Measurements from ENCODE around the gene MYO1C.
"Not testable (repeated sequence)": the region's sequence is repeated elsewhere in the genome, so short reads cannot be mapped to it uniquely, and the experiment has no call there.

Gene MYO1C, protein sequence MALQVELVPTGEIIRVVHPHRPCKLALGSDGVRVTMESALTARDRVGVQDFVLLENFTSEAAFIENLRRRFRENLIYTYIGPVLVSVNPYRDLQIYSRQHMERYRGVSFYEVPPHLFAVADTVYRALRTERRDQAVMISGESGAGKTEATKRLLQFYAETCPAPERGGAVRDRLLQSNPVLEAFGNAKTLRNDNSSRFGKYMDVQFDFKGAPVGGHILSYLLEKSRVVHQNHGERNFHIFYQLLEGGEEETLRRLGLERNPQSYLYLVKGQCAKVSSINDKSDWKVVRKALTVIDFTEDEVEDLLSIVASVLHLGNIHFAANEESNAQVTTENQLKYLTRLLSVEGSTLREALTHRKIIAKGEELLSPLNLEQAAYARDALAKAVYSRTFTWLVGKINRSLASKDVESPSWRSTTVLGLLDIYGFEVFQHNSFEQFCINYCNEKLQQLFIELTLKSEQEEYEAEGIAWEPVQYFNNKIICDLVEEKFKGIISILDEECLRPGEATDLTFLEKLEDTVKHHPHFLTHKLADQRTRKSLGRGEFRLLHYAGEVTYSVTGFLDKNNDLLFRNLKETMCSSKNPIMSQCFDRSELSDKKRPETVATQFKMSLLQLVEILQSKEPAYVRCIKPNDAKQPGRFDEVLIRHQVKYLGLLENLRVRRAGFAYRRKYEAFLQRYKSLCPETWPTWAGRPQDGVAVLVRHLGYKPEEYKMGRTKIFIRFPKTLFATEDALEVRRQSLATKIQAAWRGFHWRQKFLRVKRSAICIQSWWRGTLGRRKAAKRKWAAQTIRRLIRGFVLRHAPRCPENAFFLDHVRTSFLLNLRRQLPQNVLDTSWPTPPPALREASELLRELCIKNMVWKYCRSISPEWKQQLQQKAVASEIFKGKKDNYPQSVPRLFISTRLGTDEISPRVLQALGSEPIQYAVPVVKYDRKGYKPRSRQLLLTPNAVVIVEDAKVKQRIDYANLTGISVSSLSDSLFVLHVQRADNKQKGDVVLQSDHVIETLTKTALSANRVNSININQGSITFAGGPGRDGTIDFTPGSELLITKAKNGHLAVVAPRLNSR
- total RNA-seq, result 27.8 to 63.7 reads per million in 2 donors

DNA sequence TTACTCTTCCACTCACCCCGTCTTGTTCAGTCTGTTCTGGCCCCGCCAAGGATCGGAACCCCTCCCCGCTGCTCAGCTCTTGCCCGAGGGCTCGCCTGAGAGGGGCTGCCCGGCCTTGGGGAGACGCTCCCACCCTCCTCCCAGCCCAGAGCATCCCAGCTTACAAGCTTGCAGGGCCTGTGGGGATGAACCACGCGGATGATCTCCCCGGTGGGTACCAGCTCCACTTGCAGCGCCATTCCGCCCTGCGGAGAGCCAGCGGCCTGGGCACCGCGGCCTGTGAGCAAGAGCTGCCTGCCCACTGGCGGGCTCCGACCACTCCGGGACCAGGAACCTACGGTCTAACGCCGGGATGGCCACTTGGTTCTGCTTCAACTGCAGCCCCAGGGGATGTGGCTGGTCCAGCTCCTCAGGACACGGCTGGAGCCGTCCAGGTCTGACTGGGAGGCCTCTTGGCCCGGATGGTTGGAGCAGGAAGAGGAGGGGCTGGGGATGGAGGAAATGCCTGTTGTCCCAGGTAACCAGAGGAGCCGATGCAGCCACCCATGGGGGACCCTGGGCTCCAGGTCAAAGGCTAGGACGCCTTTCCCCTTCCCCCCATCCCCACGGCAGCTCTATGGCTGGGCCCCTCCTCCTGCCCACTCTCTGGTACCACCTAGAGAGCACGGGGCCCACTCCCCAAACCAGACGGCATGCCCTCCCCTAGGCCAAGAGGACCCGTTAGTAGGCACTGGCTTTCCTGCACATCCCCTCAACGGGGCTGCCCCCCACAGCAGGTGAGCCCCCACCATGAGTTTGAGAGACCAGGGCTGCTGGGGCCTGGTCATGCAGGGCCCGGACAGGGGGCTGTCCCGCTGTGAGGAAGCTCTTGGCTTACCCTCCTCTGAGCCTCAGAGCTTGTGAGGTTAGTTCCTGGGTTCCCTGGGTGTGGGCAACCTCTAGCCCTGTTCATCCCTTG, at the start of gene MYO1C:
MYO1C (minus strand) TSS at position 438 of the 958 bp plus-strand sequence; CDS start at position 239, 199 bp downstream.
- DNase-seq, result no peak

DNA sequence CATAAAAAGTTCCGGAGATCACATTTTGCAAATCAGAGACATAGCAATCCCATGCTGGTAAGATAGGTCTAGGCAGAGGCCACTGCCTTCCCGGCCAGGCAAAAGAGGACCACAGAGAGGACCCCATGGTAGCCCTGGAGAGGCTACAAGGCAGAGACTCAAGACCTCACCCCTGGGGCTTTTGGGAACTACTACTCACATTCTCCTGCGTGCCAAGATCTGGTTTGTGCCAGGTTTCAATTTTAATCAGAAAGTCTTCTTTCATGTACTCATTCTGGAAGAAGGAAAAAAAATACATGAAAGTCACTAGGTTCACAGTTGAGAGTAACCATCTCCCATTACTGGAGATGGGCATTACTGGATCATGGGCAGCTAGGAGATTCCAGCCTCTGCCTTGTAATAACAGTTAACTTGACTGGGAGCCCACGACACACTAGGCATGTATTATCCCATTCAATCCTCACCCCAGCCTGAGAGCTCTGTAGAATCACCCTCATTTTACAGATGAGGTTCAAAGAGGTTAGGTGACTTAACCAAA, 49.0 kb upstream of the MYO1C start:
- DNase-seq, result no peak

DNA sequence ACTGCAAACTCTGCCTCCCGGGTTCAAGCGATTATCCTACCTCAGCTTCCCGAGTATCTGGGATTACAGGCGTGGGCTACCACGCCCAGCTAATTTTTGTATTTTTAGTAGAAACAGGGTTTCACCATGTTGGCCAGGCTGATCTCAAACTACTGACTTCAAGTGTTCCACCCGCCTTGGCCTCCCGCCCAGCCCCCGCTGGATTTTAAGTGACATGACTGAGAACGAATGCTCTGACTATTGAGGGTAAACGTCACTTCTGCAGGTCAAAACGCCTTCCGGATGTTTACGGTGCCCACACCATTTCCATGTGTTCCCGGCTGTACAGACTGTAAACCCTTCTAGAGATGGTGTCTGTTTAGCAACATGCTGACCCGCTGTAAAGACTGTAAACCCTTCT, 47.3 kb upstream of the MYO1C start:
- no peak for DNase-seq

DNA sequence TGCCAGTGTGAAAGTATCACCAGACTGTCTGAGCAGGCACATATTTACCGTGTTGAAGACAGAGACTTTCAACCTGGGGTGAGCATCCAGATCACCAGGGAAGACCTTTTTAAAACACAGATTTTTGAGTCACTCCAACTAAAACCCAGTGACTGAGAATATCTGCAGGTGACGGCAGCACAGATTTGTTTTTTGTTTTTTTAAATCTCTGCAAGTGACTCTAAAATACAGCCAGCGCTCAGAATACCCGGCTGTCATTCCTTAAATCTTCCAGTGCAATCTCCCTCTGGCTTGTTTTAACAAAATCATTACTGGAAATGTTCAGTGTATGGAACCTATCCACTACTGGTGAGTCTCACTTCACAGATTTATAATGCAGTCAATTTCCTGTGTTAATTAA, 43.3 kb upstream of the MYO1C start:
- no peak for DNase-seq

DNA sequence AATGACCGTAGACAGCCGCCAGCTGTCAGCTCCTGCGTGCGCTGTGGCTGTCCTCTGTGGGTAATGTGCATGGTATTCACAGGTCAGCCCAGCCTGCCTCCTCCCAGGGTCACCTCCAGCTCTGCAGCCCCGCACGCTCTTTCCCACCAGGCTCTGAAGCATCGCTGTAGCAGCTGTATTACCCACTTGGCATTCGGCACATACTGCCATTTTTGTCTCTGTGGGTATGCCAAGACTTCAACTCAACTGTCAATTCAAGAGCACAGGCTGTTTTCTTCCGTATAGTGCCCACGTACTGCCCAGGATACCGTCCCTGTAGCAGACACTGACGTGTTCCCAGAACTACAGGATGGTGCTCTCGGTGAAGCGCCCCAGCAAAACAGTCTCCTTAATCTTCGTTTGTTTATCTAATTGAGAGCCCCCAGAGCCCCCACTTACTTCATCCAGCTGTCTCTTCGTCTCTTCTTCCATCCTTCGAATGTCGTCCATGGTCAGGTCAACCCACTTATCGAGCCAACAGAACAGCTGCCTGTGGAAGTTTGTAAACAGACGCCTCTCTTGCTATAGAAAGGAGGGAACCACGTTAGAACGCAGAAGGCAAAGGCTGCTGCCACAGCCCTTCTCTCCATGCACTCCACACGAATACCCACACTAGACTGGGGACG, 41.3 kb upstream of the MYO1C start:
- DNase-seq, result no peak

DNA sequence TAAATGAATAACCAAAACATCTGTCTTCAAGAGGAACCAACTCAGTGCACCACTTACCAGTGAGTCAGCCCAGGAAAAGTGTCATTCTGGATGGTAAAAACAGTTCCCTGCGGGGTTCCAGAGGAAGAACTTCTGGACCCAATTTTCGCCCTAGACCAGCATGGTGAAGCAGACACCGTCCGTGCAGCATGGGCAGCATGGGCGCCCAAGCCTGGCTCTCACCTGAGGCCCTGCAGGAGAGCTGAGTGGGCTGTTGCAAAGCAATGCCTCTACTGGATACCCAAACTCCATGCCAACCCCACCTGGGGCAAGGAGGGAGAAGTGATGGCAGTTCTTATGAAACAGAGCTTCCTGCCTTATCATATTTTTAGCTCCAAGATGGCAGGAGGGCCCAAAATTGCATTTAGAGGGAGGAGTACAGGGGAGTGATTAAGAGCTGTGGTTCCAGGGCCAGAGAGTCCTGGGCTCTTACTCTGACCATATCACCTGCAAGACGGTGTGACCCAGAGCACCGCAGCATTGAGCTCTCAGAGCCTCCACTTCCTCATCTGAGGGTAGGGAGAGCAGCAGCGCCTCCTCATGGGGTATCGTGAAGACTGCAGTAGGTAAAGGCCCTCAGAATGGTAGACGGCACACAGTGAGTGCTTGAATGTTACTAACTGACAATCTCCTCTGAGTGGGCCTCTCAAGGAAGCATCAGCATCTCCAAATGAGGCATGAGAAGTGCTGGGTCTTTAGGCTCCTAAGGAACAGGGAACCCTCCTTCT, 40.5 kb upstream of the MYO1C start:
- peak; percentile 32 for DNase-seq

DNA sequence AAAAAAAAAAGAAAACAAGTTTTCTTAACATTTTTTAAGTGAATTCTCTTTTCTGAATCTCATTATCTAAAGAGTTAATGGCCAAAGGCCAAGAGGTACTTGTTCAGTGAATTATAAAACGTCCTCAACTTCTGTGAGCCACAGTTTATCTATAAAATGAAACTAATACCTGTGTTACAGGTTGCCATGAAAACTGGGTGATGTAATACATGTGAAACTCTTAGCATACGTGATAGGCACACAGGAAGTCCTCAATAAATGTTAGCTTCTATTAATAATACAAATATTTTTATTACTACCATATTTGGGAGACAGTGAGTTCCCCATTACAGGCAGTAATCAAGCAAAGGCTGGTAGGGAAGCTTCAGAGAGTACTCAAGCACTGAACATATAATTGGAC, 37.4 kb upstream of the MYO1C start:
- DNase-seq, result no peak

DNA sequence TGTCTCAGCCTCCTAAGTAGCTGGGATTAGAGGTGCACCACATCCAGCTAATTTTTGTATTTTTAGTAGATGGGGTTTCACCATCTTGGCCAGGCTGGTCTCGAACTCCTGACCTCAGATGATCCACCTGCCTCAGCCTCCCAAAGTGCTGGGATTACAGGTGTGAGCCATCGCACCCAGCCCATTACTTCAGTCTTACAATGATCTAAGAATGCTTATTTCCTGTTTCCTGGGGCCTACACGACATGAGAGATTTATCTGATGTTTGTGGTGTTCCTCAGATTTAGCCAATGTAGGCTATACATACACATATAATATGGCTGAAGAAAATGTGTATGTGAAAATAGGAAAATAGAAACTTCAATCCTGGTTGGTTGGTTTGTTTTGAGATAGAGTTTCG, 34.4 kb upstream of the MYO1C start:
- not testable (repeated sequence) for DNase-seq

DNA sequence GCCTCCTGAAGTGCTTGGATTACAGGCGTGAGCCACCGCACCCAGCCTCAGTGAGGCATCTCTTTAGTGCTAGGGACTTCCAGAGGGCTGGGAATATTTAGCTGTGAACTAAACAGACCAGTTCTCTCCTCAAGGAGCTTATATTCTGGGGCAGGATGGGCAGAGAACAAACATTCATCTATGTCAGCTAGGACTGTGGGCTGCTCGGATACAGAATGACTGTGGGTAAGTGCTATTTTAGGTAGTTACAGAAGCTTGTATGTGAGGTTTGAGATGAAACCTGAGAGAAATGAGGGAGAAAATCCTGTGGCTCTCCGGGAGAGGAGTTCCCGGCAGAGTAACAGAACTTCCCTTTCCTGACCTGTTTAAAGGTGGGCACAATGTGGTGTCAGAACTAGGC, 30.1 kb upstream of the MYO1C start:
- DNase-seq, result no peak

DNA sequence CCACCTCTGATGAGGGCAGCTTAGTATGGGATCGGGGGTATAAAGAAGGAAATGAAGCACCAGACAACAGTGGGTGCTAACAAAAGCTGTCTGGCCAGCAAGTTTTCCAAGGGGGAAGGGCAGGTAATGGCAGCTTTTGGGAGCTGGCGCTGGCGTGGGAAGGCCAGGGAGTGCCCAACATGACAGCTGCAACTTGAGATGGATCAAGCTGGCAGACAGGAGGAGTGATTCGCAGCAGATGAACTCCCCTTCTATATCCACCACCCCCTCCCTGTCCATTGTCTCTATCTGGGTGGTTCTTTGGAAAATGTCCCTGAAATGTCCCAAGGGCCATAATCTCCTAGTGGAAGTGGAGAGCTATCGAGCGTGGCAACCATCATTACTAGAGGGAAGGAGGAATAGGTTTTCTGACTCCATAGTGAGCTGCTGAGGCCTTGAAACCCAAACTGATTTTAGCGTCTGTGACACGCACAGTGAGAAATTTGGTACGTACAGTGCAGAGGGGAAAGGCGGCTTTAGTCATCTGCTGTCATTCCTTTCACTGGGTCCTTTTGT, 28.7 kb upstream of the MYO1C start:
- no peak for DNase-seq

DNA sequence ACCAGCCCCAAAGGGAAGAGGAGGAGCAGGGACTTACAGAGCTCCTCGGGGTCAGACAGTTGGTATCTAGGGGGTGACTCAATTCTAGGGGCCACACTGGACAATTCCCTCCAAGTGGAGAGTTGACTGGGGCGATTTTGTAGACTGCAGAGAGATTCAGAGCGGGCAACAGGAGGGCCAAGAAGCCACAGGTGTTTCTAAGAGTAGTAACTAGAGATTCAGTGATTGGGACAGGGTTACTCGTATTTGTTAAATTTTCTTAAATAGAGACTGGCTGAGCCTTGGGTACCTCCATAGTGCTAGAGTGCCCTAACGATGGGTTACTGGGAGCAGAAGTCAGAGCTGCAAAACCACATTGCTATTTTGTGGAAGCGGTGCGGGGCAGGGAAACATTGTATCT, 27.2 kb upstream of the MYO1C start:
- DNase-seq, result no peak

DNA sequence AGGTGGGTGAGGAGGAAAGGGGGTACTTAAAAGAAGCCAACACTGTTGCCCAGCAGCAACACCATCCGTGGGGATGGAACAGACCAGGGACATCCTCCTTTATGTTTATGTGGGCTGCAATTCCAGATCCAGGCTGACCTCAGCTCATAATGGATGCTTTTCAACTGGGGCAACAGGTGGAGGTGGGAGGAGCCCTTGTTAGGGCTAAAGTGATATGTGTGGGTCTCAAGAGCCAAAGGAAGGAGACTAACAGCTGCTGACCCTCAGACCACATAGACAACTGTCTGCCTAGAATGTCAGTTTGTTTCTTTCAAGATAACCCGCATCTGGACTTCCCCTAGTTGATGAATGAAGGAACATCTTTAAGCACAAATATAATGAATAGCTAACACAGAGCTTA, 25.9 kb upstream of the MYO1C start:
- no peak for DNase-seq

DNA sequence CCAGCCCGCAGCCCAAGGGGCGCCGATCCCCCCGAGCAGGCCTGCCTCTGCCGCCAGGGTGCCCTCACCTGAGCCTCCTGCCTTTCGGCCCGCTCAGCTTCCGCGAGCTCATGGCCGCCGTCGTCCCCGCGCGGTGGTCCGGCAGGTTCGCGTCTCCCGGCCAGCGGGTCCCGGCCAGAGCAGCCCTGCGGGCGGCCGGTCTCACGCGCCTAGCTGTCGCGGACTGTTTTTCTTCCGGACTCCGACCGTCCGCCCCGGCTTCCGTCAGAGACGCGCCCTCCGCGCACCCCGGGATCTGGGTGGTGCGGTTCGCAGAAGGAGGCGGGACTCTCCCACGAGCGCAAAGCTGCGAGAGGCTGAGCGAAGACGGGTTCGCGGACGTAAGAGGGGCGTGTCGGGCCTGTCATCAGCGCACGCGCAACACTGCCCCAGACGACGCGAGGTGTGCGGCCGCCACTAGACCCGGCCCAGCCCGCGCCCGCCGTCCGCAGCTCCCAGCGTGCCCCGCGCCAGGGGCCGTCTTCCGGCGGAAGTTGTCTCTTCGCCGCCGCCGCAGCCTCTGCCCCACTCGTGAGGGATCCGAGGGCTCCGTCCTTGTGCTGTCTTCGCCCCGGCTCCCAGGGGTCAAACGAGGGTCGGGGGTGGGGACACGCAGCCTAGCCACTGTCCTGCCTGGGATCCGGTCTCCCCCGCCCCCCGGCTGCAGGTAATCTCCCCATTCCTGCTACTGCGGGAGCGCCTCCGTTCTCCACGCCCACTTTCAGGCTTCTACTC, 24.1 kb upstream of the MYO1C start, which contains the start of gene INPP5K:
INPP5K (minus strand) TSS at position 225 of the 774 bp plus-strand sequence; CDS start at position 112, 113 bp downstream.
- peak; percentile 95 for DNase-seq

DNA sequence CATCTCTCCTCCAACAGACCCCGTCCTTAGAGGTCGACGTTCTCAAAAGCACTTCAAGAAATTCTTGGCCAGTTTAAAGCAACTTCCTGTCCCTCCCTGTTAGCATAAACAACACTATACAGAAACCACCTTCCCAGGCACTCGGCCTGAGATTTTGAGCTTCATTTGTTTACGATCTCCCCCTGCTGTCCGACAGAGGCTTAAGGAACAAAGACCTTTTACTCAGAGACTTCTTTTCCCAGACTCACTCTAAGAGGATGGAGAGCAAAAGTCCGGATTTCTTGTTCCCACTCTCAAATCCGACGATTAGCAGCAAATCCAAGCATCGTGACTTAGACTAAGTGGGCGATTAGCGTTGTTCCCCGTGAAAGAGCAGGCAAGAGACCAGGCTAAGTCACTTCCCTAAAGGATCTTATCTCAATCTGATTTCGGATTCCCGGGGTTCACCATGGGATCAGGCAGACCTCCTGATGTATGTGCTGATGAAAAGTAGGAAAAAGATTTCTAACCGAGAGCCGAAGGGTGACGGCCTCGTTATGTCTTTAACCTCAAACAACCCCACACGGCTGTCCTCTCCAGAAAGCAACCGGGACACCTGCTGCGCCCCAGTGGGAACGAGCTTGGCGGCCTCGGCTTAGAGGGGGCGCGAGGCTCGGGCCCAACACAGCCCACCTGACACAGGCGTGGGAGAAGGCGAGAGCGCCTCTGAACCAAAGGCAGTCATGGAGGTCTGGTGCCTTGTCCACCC, 23.3 kb upstream of the MYO1C start:
- DNase-seq, result peak; percentile 26

DNA sequence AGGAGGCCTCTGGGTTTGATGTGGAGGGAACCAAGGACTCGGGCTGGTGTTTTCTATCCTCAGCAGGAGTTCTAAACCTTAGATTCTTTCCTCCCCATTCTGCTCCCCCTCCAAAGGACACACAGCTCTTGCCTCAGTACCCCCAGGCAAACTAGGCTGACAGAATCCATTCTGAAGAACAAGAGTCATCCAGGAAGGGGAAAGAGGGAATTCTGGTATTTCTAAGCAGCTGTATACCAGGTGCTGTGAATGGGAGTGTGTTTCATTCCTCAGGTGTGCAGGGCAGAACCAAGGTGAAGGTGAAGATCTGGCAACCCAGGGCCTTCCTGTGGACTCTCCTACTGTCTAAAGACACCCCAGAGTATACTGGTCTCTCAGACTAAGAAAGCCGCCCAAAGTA, 19.9 kb upstream of the MYO1C start:
- DNase-seq, result no peak

DNA sequence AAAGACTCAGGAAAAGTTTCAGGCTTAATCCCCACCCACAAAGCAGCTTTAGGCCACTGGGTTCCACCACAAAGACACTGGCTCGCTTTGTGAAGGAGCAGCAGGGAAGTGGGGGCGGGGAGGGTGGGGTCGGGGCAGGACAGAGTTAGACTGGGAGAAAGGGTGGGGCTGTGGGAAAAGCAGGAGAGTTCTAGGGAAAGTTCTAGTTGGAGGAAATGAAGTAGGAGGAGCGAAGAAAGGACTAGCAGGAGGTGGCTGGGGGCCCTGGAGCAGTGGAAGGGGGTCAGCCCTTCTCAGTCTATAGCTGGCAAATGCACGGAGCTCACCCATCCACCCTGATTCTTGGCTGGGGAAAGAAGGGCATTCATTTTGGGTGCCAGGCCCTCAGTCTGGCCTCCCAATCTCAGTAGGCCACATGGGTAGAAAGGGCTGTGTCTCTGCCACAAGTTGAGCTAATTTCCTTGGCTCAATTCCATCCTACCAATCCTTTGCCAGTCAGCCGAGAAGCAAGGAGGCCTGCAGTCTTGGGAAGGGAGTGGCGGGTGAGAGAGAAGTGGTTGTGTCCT, 19.4 kb upstream of the MYO1C start:
- no peak for DNase-seq

DNA sequence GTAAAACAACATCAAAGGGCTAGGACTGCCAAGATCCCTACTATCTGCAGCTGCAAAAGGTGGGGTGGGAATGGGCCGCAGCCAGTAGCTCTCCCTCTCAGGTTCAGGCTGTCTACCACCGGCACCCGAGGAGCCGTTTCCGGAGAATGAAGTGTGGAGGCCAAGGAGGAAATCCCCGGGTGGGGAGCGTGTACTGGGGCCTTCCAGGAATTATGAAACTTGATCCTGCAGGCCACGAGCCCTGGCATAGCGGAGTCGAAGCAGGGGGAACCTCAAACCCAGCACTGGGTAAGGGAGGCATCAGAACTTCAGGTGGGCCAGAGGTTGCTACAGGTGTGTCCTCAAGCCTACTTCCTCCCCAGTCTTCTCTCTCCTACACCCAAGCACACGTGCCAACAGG, 18.8 kb upstream of the MYO1C start:
- DNase-seq, result no peak

DNA sequence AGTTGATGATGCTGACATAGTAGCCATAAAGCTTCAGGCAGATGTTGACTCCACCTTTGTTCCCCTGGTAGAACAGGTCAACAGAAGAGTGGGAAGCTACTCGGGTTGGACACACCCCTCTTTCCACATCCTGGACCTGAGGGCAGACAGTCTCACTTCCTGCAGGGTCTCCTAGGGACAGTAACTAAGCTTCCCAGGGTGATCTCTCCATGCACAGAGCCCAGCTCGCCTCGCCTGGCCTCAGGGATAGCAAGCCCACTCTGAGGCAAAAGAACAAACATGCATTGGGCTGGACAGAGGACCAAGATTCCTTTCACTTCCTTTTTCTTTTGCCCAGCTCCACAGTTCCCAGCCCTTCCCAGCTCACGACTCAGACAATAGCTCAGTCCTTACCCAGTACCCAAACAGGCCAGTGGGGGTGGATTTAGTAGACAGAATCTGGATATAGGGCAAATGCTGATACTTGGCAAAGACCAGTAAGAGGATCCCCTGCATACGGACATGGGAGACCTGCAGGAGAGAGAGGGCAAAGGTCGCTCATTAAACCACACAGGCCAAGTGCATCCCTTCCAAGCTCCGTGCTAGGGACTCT, 16.9 kb upstream of the MYO1C start:
- DNase-seq, result no peak
